Measurements from ENCODE around the gene CLDN14.

GRCh38 chr21:36482181-36482580 is 2.3 kb upstream of the CLDN14 start:
- TF ChIP-seq, protein P1, sequence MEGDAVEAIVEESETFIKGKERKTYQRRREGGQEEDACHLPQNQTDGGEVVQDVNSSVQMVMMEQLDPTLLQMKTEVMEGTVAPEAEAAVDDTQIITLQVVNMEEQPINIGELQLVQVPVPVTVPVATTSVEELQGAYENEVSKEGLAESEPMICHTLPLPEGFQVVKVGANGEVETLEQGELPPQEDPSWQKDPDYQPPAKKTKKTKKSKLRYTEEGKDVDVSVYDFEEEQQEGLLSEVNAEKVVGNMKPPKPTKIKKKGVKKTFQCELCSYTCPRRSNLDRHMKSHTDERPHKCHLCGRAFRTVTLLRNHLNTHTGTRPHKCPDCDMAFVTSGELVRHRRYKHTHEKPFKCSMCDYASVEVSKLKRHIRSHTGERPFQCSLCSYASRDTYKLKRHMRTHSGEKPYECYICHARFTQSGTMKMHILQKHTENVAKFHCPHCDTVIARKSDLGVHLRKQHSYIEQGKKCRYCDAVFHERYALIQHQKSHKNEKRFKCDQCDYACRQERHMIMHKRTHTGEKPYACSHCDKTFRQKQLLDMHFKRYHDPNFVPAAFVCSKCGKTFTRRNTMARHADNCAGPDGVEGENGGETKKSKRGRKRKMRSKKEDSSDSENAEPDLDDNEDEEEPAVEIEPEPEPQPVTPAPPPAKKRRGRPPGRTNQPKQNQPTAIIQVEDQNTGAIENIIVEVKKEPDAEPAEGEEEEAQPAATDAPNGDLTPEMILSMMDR (IDR thresholded peaks at IDR 0.05): no peak
- TF ChIP-seq POLR2A (IDR thresholded peaks at IDR 0.05) (no peak), EP300 (IDR thresholded peaks at IDR 0.05) (no peak)

All from stomach (tissue), 4 donors.